Transverse colon (tissue), 4 donors: ENCODE data around the gene FFAR4. TPM values are rescaled to one million over a fixed set of nuclear protein-coding genes. Genes with fewer than 3 reads are reported as not detected.
"Not testable (repeated sequence)": the region's sequence is repeated elsewhere in the genome, so short reads cannot be mapped to it uniquely, and the experiment has no call there.

Experiments
- DNase-seq: peaks from one replicate; pipeline ENCODE4 v3.0.0-alpha.2; 2019
- H3K27ac ChIP-seq, 4 donors: fragments of 200-600 bp; sonication (generic); 2 replicates each; pipeline ENCODE4 v1.5.1; 2016 to 2018; ENCODE audit warnings: inconsistent platforms in 4 of 4
- H3K27me3 ChIP-seq: fragments of 200-600 bp; sonication (generic); 2 replicates; pipeline ENCODE4 v1.5.1; 2017; ENCODE audit warnings: inconsistent platforms
- H3K36me3 ChIP-seq, 4 donors: fragments of 200-600 bp; sonication (generic); 2 replicates each; pipeline ENCODE4 v1.5.1; 2017 to 2019; ENCODE audit warnings: inconsistent platforms in 4 of 4
- H3K4me1 ChIP-seq, 4 donors: fragments of 200-600 bp; sonication (generic); 2 replicates each; pipeline ENCODE4 v1.5.1; 2017 to 2020; ENCODE audit warnings: inconsistent platforms in 4 of 4
- H3K4me3 ChIP-seq, 4 donors: fragments of 200-600 bp; sonication (generic); 1 replicate in 1 of 4; 2 replicates in 3 of 4; pipeline versions ENCODE4 v1.5.1 to v1.6.1; 2017 to 2019; ENCODE audit warnings: inconsistent platforms in 4 of 4
- H3K9me3 ChIP-seq, 2 donors: fragments of 200-600 bp; sonication (generic); 2 replicates each; pipeline ENCODE4 v1.5.1; 2017 to 2019; ENCODE audit warnings: inconsistent platforms in 2 of 2
- EP300 ChIP-seq: sonication (generic); formaldehyde crosslinking; IDR thresholded peaks from one replicate; pipeline ENCODE4 v1.6.1; 2017; ENCODE audit warnings: antibody characterized with exemption, low read depth
- POLR2A ChIP-seq: fragments of 450-650 bp; IDR thresholded peaks from one replicate; pipeline ENCODE4 v1.6.1; 2016; ENCODE audit warnings: antibody characterized with exemption, mild to moderate bottlenecking, moderate library complexity
- POLR2AphosphoS5 ChIP-seq, 3 donors: sonication (generic); formaldehyde crosslinking; IDR thresholded peaks; one replicate each; pipeline ENCODE4 v1.6.1; 2016; ENCODE audit warnings: antibody characterized with exemption in 3 of 3
- WGBS, 2 donors: methylation state at CpG; one replicate each; pipeline ENCODE4 v1.1.5; 2018; ENCODE audit warnings: low coverage in 1 of 2; 5-methylcytosine and 5-hydroxymethylcytosine counted together
- in situ Hi-C, 4 donors: fragments of 200-750 bp; cut with MboI; loops; one replicate each; pipeline versions ENCODE4 v1.15.0 to v1.15.1; 2017; ENCODE audit warnings: low sequenced_read_pairs in 3 of 4, low pct_ligation_motif_present in 1 of 4, low pct_unique_long_range_greater_than_20kb in 1 of 4
- intact Hi-C: fragments of 100-400 bp; cut with DNase I; formaldehyde crosslinking; loops from one replicate; pipeline ENCODE4 v1.15.1; 2023; ENCODE audit warnings: low total_unique reads
- total RNA-seq, 4 donors: library from RNA; depleted of rRNA; stranded (reverse); fragments of >200 nt; gene quantifications; one replicate each; pipeline ENCODE4 v1.1.0, GENCODE V29; 2016
- TF ChIP-seq, protein P1 (sequence below), 5 experiments: fragments of 200-600 bp in 3 of 5; fragments of 450-650 bp in 2 of 5; sonication (generic) in 3 of 5; IDR thresholded peaks; 1 replicate in 2 of 5; 2 replicates in 3 of 5; pipeline ENCODE4 v1.5.1; 2016 to 2017; ENCODE audit warnings: antibody characterized with exemption in 5 of 5, inconsistent platforms in 3 of 5, mild to moderate bottlenecking in 2 of 5, moderate library complexity in 1 of 5

Gene FFAR4
- total RNA-seq, 4 donors from 2014 or later = 0.75 to 17.1 (median 12.9) TPM

DNA sequence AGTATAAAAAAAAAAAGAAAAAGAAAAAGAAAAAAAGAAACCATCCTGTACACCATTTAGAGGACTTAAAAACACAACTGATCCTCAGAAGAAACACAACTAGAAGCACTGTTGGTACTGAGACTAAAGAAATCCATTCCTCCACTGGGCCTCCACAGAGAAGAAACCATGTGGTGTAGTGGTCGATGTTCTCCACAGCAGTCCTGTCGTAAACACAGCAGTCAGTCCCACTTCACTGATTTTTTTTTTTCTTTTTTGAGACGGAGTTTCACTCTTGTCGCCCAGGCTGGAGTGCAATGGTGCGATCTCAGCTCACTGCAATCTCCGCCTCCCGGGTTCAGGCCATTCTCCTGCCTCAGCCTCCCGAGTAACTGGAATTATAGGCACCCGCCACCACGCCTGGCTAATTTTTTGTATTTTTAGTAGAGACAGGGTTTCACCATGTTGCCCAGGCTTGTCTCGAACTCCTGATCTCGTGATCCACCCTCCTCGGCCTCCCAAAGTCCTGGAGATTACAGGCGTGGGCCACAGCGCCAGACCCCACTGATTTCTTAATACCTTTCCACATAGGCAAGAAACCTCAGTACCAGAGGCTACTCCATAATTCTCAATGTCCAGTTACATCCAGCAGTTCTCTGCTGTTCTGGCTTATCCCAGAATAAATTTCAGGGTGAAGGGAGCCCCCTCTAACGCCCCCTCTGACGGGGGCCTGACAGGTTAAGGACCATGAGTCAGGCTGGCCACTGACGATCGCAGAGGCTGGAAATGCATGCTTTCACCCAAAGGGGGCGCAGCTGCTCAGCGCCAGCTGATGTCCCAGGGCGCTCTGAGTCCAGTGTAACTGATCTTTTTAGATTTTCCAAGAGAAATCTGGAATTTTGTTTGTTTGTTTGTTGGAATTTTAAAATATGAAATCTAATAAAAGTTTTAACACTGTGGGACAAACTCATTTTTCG is 24.8 kb upstream of the FFAR4 start:
- peak; percentile 66 for DNase-seq
- H3K4me3 ChIP-seq = peak overlapping the region in 2 of 4 donors; percentile 8 to 36
- intact Hi-C loops (no loop called here), in situ Hi-C loops (loop anchor here in 1 of 4 donors (10.0 kb wide), 1 partner anchor 133 kb away; no protein-coding TSS in a partner anchor)
- H3K27me3 ChIP-seq = no peaks in the 10 kb centered on the region
- peak overlapping the region; percentile 8 to 56 (median 42) for H3K27ac ChIP-seq
- WGBS, 2 donors = 52 to 66% methylated on average over 6 to 23 of the region's 23 CpGs
- TF ChIP-seq POLR2AphosphoS5 (IDR thresholded peaks at IDR 0.05) = no peak
- TF ChIP-seq, protein P1, sequence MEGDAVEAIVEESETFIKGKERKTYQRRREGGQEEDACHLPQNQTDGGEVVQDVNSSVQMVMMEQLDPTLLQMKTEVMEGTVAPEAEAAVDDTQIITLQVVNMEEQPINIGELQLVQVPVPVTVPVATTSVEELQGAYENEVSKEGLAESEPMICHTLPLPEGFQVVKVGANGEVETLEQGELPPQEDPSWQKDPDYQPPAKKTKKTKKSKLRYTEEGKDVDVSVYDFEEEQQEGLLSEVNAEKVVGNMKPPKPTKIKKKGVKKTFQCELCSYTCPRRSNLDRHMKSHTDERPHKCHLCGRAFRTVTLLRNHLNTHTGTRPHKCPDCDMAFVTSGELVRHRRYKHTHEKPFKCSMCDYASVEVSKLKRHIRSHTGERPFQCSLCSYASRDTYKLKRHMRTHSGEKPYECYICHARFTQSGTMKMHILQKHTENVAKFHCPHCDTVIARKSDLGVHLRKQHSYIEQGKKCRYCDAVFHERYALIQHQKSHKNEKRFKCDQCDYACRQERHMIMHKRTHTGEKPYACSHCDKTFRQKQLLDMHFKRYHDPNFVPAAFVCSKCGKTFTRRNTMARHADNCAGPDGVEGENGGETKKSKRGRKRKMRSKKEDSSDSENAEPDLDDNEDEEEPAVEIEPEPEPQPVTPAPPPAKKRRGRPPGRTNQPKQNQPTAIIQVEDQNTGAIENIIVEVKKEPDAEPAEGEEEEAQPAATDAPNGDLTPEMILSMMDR (IDR thresholded peaks at IDR 0.05) = peak; percentile 80 to 85 (median 85)
- TF ChIP-seq POLR2A = no peak
- no peaks in the 10 kb centered on the region for H3K9me3 ChIP-seq
- H3K36me3 ChIP-seq = no peaks in the 10 kb centered on the region
- peaks cover 0 to 13% (median 3%) of the 10 kb centered on the region in 4 donors for H3K4me1 ChIP-seq

DNA sequence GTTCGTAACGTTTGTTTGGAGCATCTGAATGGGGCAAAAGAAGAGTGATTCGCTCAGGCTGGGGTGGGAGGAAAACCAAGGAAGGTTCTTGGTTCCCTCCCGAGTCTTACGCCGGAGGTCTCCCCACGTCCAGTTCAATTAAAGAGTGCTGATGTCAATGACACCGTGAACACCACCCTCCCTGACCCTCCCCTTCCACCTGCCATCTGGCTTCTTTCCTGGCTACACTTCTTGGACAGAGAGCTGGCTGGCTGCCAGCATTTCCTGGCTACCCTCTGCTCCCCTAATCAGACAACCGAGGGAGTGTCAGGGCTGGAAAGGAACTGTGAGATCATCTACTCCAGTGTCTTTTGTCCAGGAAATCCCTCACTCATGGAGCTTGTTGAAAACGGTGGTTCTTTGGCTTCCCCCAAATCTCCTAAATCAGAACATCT is 24.1 kb upstream of the FFAR4 start:
- no peaks in the 10 kb centered on the region for H3K9me3 ChIP-seq
- TF ChIP-seq EP300 (no peak), POLR2A (no peak), POLR2AphosphoS5 (IDR thresholded peaks at IDR 0.05) (peak in 2 of 3 donors; percentile 50 to 71)
- TF ChIP-seq, protein P1 (IDR thresholded peaks at IDR 0.05) = peak in 1 of 5 experiments; percentile 27
- H3K27ac ChIP-seq = peak overlapping the region; percentile 8 to 56 (median 42)
- no peaks in the 10 kb centered on the region for H3K36me3 ChIP-seq
- H3K4me1 ChIP-seq = peaks cover 0 to 13% (median 3%) of the 10 kb centered on the region in 4 donors
- in situ Hi-C loops (loop anchor here in 1 of 4 donors (10.0 kb wide), 1 partner anchor 132 kb away; no protein-coding TSS in a partner anchor), intact Hi-C loops (no loop called here)
- WGBS, 2 donors = 5 to 16% methylated on average over 5 to 10 of the region's 10 CpGs
- peak overlapping the region in 2 of 4 donors; percentile 8 to 36 for H3K4me3 ChIP-seq
- no peaks in the 10 kb centered on the region for H3K27me3 ChIP-seq
- peak; percentile 80 for DNase-seq

DNA sequence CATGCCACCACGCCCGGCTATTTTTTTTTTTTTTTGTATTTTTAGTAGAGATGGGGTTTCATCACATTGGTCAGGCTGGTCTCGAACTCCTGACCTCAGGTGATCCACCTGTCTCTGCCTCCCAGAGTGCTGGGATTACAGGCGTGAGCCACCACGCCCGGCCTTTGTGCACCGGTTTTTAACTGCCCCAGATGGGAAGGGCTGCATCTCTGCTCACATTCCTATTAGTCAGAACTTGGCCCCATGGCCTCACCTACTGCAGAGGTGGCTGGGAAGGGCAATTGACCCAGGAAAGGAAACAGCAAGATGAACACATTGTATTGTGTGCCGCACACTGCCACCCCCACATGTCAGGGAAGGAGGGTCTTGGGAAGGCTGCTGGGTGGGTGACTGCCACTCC is 19.5 kb upstream of the FFAR4 start:
- H3K4me3 ChIP-seq, H3K27ac ChIP-seq, H3K36me3 ChIP-seq, H3K27me3 ChIP-seq, H3K9me3 ChIP-seq, intact Hi-C loops: not testable (repeated sequence)
- H3K4me1 ChIP-seq = peaks cover 0 to 24% (median 13%) of the 10 kb centered on the region in 4 donors
- WGBS, 2 donors = 75 to 92% methylated on average over 2 to 8 of the region's 8 CpGs
- in situ Hi-C loops = loop anchor here in 1 of 4 donors (10.0 kb wide), 1 partner anchor 128 kb away; no protein-coding TSS in a partner anchor
- peak; percentile 44 for DNase-seq

DNA sequence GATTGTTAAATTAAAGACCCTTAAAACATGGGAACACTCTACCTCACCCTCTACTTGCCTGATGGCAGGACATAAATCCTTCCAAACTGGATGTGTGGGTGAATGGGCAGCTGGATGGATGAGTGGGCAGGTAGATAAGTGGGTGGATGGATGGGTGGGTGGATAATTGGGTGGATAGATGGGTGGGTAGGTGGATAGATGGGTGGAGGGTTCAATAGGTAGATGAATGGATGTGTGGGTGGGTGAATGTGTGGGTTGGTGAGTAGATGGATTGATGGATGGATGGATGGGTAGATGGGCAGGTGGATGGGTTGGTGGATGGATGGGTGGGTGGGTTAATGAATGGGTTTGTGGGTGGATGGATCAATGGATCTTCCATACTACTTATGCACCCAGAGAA is 18.9 kb upstream of the FFAR4 start:
- DNase-seq = no peak
- in situ Hi-C loops = loop anchor here in 1 of 4 donors (10.0 kb wide), 1 partner anchor 127 kb away; no protein-coding TSS in a partner anchor
- H3K27ac ChIP-seq = peak overlapping the region in 2 of 4 donors; percentile 66 to 79
- H3K9me3 ChIP-seq = no peaks in the 10 kb centered on the region
- no peak overlapping the region for H3K4me3 ChIP-seq
- TF ChIP-seq, protein P1 (IDR thresholded peaks at IDR 0.05) = no peak
- TF ChIP-seq POLR2AphosphoS5 (IDR thresholded peaks at IDR 0.05) (no peak), POLR2A (no peak), EP300 (no peak)
- H3K4me1 ChIP-seq = peaks cover 0 to 18% (median 12%) of the 10 kb centered on the region in 4 donors
- intact Hi-C loops = no loop called here
- no peaks in the 10 kb centered on the region for H3K36me3 ChIP-seq
- H3K27me3 ChIP-seq = no peaks in the 10 kb centered on the region
